ENCODE measurements around the gene DDO.

GRCh38 chr6:110368284-110368683 is 47.1 kb downstream of the DDO start:
- TF ChIP-seq CTCF (IDR thresholded peaks at IDR 0.05; ENCODE audit: poor library complexity, severe bottlenecking) (no peak), POLR2AphosphoS5 (IDR thresholded peaks at IDR 0.05) (no peak), REST (IDR thresholded peaks at IDR 0.05; ENCODE audit: borderline replicate concordance) (no peak), EP300 (conservative IDR thresholded peaks at IDR 0.05; ENCODE audit: poor library complexity, severe bottlenecking) (no peak), SMC3 (conservative IDR thresholded peaks at IDR 0.05; ENCODE audit: poor library complexity) (no peak), RAD21 (conservative IDR thresholded peaks at IDR 0.05) (no peak), MXI1 (conservative IDR thresholded peaks at IDR 0.05; ENCODE audit: poor library complexity, severe bottlenecking) (no peak)

Data from neural cell (in vitro differentiated cells).